HG02623 (cell line): Measurements from ENCODE around the gene MUC2.

ENCODE experiments used
- ATAC-seq: cut with Tn5 transposase; IDR thresholded peaks from one replicate; pipeline ENCODE4 v1.9.1; 2021; ENCODE audit warnings: moderate library complexity; ENCODE audit not compliant: unreplicated experiment

MUC2 gene

GRCh38 chr11:1085440-1086170, 10.9 kb downstream of the MUC2 start:
- ATAC-seq: no peak

DNA sequence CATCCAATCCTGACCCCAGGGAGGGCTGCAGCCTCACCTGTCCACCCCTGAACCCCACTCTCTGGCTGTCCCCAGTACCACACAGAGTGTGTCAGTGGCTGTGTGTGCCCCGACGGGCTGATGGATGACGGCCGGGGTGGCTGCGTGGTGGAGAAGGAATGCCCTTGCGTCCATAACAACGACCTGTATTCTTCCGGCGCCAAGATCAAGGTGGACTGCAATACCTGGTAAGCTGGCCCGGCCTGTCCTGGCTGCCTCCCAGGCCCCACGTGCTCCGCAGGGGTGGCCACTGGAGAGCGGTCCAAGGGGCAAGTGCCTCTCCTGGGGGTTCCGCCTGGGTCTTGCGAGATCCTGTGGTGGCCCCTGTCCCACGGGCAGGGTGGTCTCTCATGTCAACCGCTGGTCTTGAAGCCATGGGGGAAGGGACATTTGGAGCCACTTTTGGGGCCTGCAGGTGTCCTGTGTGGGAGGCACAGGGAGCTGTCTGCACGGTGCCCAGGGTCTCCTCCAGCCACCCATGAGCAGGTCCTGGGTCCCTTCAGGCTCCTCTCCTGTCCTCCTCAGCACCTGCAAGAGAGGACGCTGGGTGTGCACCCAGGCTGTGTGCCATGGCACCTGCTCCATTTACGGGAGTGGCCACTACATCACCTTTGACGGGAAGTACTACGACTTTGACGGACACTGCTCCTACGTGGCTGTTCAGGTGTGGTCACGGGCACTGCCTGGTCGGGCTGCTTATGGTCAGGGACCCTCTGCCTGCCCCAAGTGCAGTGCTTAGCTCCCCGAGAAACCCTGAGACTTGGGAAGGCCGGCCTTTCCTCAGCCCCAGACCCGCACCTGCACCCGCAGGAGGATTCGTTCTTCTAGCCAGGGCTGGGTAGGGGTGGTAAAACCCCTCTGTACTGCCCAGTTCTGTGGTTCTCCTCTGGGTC, 11.8 kb downstream of the MUC2 start:
- no peak for ATAC-seq

- ATAC-seq: no peak
Observed at GRCh38 chr11:1087279-1087960, 12.7 kb downstream of the MUC2 start.

DNA sequence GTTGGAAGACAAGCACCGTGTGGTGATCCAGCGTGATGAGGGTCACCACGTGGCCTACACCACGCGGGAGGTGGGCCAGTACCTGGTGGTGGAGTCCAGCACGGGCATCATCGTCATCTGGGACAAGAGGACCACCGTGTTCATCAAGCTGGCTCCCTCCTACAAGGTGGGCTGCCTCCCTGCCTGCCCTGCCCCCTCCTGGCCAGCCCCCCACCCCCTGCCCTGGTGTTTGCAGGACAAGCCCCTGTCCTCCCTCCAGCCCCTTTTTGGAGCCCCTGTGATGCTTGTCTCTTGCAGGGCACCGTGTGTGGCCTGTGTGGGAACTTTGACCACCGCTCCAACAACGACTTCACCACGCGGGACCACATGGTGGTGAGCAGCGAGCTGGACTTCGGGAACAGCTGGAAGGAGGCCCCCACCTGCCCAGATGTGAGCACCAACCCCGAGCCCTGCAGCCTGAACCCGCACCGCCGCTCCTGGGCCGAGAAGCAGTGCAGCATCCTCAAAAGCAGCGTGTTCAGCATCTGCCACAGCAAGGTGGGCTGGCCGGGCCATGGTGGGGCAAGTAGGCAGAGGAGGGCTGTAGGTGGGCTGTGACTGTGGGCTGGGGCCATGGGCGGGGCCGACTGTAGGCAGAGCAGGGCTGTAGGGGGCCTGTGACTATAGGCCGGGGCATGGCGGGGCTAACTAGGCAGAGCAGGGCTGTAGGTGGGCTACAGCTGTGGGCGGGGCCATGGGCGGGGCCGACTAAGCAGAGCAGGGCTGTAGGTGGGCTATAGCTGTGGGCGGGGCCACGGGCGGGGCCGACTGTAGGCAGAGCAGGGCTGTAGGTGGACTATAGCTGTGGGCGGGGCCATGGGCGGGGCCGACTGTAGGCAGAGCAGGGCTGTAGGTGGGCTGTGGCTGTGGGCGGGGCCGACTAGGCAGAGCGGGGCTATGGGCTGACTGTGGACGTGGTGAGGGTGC, 13.6 kb downstream of the MUC2 start:
- ATAC-seq: no peak

GRCh38 chr11:1088927-1089737, 14.5 kb downstream of the MUC2 start:
- no peak for ATAC-seq

GRCh38 chr11:1089738-1090599, 15.3 kb downstream of the MUC2 start:
- ATAC-seq: no peak

DNA sequence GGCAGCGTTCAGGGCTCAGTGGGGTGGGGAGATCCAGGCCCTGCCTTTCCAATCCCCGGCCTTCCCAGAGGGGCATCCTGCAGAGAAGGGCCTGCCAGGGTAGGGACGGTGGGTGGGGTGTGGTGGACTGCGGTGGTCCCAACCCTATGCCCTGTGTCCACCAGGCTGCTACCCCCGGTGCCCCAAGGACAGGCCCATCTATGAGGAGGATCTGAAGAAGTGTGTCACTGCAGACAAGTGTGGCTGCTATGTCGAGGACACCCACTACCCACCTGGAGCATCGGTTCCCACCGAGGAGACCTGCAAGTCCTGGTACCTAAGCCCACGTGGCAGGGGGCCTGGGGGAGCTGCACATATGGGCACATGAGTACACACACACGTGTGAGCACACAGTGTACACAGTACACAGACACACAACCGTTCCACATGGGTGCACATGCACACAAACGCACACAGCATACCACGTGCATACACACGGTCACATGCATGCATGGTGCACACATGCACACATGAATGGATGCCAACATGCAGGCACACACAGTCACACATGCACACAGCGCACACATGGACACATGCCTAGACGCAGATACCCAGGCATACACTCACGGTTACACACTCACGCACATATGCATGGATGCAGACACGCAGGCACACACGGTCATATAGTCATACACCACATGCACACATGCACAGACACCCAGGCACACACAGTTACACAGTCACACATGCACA, 16.1 kb downstream of the MUC2 start:
- ATAC-seq: no peak

DNA sequence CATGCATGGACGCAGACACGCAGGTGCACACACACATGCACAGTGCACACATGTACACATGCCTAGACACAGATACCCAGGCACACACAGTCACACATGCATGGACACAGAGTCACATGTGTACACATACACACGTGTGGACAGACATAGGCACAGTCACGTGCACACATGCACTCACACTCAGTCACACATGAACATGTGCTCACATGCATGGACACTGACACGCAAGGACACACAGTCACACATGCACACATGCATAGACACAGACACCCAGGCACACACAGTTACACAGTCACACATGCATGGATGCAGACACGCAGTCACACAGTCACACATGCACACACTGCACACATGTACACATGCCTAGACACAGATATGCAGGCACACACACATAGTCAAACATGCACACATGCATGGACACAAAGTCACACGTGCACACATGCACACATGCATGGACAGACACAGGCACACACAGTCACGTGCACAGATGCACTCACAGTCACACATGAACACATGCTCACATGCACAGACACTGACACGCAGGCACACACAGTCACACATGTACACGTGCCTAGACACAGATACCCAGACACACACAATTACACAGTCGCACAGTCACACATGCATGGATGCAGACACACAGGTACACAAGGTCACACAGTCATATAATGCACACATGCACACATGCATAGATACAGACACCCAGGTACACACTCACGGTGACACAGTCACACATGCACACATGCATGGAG, 16.8 kb downstream of the MUC2 start:
- ATAC-seq: no peak

GRCh38 chr11:1092145-1092670, 17.5 kb downstream of the MUC2 start:
- ATAC-seq: no peak

GRCh38 chr11:1092919-1093318, 18.2 kb downstream of the MUC2 start:
- no peak for ATAC-seq

GRCh38 chr11:1099519-1100355, 25.1 kb downstream of the MUC2 start:
- ATAC-seq: no peak

DNA sequence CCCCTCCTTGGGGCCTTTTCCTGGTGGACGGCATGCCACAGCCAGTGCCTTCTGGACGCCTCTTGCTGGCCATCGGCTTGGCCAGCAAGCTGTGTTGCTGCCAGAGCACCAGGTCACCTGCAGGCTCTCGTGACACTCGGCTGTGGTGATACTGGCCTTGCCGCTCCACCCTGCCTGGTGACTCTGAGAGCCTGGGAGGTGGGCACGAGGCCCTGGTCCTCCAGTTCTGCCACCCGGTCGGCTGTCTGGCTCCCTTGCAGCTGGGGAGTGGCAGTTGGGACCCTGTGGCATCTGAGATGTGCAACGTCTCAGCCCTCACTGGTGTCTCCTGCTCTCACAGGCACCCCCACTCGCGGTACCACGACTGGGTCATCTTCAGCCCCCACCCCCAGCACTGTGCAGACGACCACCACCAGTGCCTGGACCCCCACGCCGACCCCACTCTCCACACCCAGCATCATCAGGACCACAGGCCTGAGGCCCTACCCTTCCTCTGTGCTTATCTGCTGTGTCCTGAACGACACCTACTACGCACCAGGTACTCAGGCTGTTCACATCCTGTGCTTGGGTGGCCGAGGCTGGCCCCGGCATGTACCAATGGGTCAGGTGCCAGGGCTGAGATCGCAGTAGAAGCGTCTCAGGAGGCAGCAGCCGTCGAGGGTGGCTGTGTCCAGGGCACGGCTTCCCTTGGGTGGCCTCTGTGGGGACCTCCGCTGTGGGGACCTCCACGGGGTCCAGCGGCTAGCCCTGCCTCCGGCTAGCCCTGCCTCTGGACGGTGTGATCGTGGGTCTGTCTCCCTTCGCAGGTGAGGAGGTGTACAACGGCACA, 26.0 kb downstream of the MUC2 start:
- no peak for ATAC-seq

DNA sequence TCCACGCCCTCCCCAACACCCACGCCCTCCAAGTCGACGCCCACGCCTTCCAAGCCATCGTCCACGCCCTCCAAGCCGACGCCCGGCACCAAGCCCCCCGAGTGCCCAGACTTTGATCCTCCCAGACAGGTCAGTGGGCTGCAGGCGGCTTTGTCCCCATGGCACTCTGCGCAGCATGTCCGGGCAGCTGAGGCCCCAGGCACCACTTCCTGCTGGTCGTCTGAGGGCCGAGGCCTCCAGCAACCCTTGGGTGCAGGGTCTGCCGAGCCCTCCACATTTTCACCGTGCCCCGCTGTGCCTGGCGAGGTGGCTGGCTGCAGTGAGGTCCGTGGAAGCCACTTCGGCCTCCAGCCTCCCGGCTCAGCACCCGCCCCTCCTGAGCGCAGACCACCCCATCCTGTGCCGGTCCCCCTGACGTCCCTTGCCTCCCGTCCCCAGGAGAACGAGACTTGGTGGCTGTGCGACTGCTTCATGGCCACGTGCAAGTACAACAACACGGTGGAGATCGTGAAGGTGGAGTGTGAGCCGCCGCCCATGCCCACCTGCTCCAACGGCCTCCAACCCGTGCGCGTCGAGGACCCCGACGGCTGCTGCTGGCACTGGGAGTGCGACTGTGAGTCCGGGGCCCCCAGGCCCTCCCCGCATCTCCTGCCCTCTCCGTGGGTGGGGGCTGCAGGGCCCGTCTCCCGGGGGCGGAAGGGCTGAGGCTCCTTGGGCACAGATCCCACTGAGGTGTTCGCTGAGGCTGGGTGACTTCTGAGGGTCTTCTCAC, 26.8 kb downstream of the MUC2 start:
- ATAC-seq: no peak

DNA sequence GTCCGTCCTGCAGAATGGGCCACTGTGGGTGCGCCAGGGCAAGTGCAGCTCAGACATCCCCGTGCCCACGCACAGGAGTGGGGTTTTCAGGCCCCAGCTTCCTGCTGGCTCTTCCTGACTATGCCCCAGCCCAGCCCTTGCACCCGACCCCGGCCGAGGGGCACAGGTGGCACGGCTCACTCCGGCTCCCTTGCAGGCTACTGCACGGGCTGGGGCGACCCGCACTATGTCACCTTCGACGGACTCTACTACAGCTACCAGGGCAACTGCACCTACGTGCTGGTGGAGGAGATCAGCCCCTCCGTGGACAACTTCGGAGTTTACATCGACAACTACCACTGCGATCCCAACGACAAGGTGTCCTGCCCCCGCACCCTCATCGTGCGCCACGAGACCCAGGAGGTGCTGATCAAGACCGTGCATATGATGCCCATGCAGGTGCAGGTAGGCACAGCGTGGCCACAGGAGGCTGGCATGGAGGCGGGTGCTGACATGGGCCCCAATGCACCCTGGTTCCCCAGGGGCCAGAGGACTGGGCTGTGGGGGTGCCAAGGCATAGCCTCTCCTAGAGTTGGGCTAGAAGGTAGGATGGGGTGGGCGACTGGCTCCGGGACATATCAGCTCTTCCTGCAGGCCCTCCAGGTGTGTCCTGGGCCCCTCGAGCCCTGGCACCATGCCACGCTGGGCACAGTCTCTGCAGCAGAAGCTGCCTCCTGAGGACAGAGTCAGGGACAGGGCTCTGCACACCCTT, 27.7 kb downstream of the MUC2 start:
- ATAC-seq: no peak
